Measurements from ENCODE around the gene DNAJB9. TPM values are rescaled to one million over a fixed set of nuclear protein-coding genes. Genes with fewer than 3 reads are reported as not detected.

DNAJB9 gene
- total and polyA plus RNA-seq, 2 experiments from 2014 or later, result 7.3 to 16.0 TPM

DNA sequence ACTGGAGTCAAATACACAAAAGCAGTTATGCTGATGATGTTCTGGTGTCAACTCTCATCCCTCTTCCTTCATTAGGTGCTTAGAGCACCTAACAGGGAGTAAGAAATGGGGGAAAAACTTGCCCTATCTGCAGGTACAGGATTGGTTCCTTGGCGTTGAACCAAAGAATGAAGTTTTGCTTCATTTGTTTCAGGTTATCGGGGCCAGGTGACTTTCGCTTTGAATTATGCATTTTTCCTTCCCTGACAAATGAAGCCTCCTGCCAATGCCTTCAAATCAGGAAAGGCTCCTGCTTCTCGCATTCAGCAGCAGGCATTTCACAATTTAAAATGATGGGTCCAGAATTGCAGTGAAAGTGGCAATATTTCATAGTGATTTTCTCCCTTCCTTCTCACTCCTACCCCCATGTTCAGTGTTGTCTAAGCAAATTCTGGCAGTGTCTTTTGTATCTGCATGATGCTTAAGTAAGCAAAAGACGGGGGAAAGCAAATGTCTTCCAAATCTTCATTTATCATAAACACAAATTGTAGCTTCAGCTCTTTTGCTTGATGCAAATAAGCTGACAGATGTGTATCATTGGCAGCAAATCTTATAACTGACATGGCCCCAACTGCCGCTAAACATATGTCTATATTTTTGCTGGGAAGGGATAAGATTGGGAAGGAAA, 29.4 kb downstream of the DNAJB9 start (continued):
- TF ChIP-seq REST (IDR thresholded peaks at IDR 0.05; ENCODE audit: unreplicated experiment) (no peak), EZH2phosphoT487 (IDR thresholded peaks at IDR 0.05; ENCODE audit: unreplicated experiment) (no peak), CTCF (conservative IDR thresholded peaks at IDR 0.05; ENCODE audit: low read depth in 2 of 2) (no peak), ETS1 (IDR thresholded peaks at IDR 0.05) (no peak), EZH2 (IDR thresholded peaks at IDR 0.05; ENCODE audit: low read depth, unreplicated experiment) (no peak)

GRCh38 chr7:108600399-108600798, 30.7 kb downstream of the DNAJB9 start:
- Mint-ChIP-seq H3K4me1 (peaks cover 26% of the 10 kb centered on the region), H3K36me3 (ENCODE audit: low read depth) (no peaks in the 10 kb centered on the region), H3K27ac (no peak overlapping the region), H3K27me3 (ENCODE audit: insufficient read depth, low read depth, poor library complexity) (no peaks in the 10 kb centered on the region), H3K4me3 (no peak overlapping the region), H3K9me3 (no peaks in the 10 kb centered on the region)
- H3K27ac ChIP-seq (ENCODE audit: low read depth), result no peak overlapping the region
- H3K4me3 ChIP-seq, result no peak overlapping the region
- DNase-seq (ENCODE audit: low spot score) (no peak), ATAC-seq (no peak)
- H3K4me2 ChIP-seq, result no peak overlapping the region
- H3K4me1 ChIP-seq (ENCODE audit: insufficient read depth), result peaks cover 17% of the 10 kb centered on the region
- H4K20me1 ChIP-seq (replicated peaks; ENCODE audit: insufficient read depth), result no peaks in the 10 kb centered on the region
- no peaks in the 10 kb centered on the region for H3K27me3 ChIP-seq (ENCODE audit: insufficient read depth)
- H3F3A ChIP-seq (replicated peaks; ENCODE audit: low read depth), result no peaks in the 10 kb centered on the region
- H3K36me3 ChIP-seq (ENCODE audit: insufficient read depth), result no peaks in the 10 kb centered on the region
- peaks cover 4% of the 10 kb centered on the region for H3K9me2 ChIP-seq (ENCODE audit: insufficient read depth)
- H2AFZ ChIP-seq, result no peak overlapping the region
- H3K79me2 ChIP-seq (replicated peaks; ENCODE audit: insufficient read depth), result no peaks in the 10 kb centered on the region
- TF ChIP-seq EZH2phosphoT487 (IDR thresholded peaks at IDR 0.05; ENCODE audit: unreplicated experiment), result no peak
- TF ChIP-seq ZNF114 (CRISPR knock-in tag; IDR thresholded peaks at IDR 0.05), result no peak
- no peak for TF ChIP-seq CREB1 (CRISPR knock-in tag; IDR thresholded peaks at IDR 0.05; ENCODE audit: low read depth)
- TF ChIP-seq ZNF331 (CRISPR knock-in tag; IDR thresholded peaks at IDR 0.05; ENCODE audit: low read depth), result no peak
- no peak for TF ChIP-seq REST (IDR thresholded peaks at IDR 0.05; ENCODE audit: unreplicated experiment)
- TF ChIP-seq ETS1 (IDR thresholded peaks at IDR 0.05), result no peak
- no peak for TF ChIP-seq POLR2AphosphoS5 (IDR thresholded peaks at IDR 0.05; ENCODE audit: low read depth)
- TF ChIP-seq STAT1 (IDR thresholded peaks at IDR 0.05; ENCODE audit: unreplicated experiment), result no peak
- TF ChIP-seq JUNB (IDR thresholded peaks at IDR 0.05; ENCODE audit: unreplicated experiment), result no peak
- TF ChIP-seq NANOG (IDR thresholded peaks at IDR 0.05; ENCODE audit: borderline replicate concordance), result no peak
- TF ChIP-seq CTCF (conservative IDR thresholded peaks at IDR 0.05; ENCODE audit: low read depth in 2 of 2), result no peak
- no peak for TF ChIP-seq EZH2 (IDR thresholded peaks at IDR 0.05; ENCODE audit: low read depth, unreplicated experiment)
